ENCODE measurements around the gene ANXA8L1.
"Not testable (repeated sequence)": the region's sequence is repeated elsewhere in the genome, so short reads cannot be mapped to it uniquely, and the experiment has no call there.

Gene ANXA8L1

DNA sequence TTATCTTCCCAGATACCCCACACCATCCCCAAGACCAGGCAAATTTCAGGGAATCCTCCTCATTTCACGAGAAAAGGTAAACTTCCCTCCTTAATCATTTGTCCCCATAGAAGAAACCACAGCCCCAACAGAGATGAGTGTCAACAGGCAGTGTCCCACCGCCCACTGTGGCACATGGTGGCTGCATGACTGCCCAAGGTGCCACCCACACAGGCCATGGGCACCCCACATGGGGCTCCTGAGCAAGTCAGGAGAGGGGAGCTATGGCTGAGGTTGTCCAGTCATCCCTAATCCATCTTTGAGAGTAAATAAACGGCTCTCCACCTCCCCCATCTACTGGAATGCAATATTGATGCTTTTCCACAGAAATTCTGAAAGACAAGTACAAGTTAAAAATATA lies 44.7 kb upstream of the ANXA8L1 start:
- H3K27me3 ChIP-seq (ENCODE audit: insufficient read depth, low read depth, severe bottlenecking) = no peaks in the 10 kb centered on the region
- H3K36me3 ChIP-seq = no peaks in the 10 kb centered on the region
- H3K4me3 ChIP-seq (ENCODE audit: low read depth, low read length) = no peak overlapping the region
- H3K9me3 ChIP-seq (ENCODE audit: severe bottlenecking) = no peaks in the 10 kb centered on the region
- TF ChIP-seq CTCF (IDR thresholded peaks at IDR 0.05; ENCODE audit: low read depth, low read length) = no peak
- H3K27ac ChIP-seq = no peak overlapping the region
- DNase-seq = no peak

DNA sequence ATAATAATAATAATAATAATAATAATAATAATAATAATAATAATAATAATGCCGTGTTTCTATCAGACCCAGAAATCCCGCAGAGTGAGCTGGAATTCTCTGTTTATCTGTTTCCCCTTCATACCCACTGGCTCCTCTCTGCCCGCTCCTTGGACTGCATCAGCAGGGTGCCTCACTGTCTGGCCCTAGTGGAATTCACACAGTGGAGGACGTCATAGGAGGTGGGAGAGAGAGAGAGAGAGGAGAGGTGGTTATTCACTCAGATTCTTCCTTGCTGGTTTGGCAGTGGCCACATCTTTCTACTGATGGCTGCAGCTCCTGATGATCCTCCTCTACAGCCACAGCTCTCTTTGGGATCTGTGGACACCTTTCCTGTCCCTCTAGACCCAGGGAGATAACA lies 10.1 kb upstream of the ANXA8L1 start:
- not testable (repeated sequence) for H3K36me3 ChIP-seq; H3K27ac ChIP-seq; H3K9me3 ChIP-seq (ENCODE audit: severe bottlenecking); H3K4me3 ChIP-seq (ENCODE audit: low read depth, low read length); DNase-seq; H3K27me3 ChIP-seq (ENCODE audit: insufficient read depth, low read depth, severe bottlenecking)

GRCh38 chr10:46367209-46367608 lies 8.4 kb upstream of the ANXA8L1 start:
- not testable (repeated sequence) for H3K4me3 ChIP-seq (ENCODE audit: low read depth, low read length); H3K36me3 ChIP-seq; H3K9me3 ChIP-seq (ENCODE audit: severe bottlenecking); H3K27me3 ChIP-seq (ENCODE audit: insufficient read depth, low read depth, severe bottlenecking); DNase-seq; H3K27ac ChIP-seq

DNA sequence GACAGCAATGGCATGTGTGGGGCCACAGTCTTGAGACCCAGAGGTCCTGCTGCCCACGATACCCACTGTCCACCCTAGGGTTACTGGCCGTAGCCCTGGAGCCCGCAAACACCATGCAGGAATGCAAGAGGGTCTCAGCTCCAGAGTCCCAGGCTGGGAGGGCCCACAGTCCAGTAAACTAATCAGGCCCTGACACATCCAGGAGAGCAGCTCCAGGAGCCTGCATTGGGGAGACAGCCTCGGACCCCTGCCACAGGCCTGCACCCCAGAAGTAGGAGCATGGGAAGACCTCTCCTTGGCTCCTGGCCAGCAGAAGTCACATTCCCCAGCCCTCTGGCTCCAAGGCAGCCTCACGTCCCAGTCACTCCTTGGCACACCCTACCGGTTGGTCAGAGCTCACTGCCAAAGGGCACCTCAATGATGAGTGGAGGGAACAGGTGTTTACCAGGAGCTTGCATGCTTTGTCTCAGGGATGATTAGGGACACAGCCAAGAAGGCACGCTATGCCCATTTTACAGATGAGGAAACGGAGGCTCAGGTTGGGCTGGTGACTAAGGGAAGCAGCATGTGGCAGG lies 7.8 kb upstream of the ANXA8L1 start:
- not testable (repeated sequence) for H3K27ac ChIP-seq; H3K4me3 ChIP-seq (ENCODE audit: low read depth, low read length)

DNA sequence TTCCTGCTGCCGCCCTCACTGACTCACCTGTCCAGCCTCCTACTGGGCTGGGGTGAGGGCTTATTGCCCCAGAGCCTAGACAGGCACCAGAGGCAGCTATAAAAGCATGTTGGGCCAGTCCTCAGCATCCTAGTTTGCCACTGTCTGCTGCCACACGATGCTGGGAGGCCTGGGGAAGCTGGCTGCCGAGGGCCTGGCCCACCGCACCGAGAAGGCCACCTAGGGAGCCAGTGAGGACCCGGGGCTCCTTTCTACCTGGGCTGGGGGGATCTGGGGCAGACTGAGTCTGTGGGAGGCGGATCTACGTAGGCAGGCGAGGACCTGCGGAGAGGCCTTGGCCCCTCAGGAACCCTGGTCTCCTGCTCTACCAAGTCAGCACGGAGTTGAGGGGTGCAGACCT lies 6.6 kb upstream of the ANXA8L1 start:
- not testable (repeated sequence) for H3K4me3 ChIP-seq (ENCODE audit: low read depth, low read length); H3K36me3 ChIP-seq; H3K27ac ChIP-seq; DNase-seq; H3K27me3 ChIP-seq (ENCODE audit: insufficient read depth, low read depth, severe bottlenecking); H3K9me3 ChIP-seq (ENCODE audit: severe bottlenecking)

More for the DNA sequence above, 7.8 kb upstream of the ANXA8L1 start:
- not testable (repeated sequence) for H3K27me3 ChIP-seq (ENCODE audit: insufficient read depth, low read depth, severe bottlenecking); H3K9me3 ChIP-seq (ENCODE audit: severe bottlenecking); DNase-seq; H3K36me3 ChIP-seq

DNA sequence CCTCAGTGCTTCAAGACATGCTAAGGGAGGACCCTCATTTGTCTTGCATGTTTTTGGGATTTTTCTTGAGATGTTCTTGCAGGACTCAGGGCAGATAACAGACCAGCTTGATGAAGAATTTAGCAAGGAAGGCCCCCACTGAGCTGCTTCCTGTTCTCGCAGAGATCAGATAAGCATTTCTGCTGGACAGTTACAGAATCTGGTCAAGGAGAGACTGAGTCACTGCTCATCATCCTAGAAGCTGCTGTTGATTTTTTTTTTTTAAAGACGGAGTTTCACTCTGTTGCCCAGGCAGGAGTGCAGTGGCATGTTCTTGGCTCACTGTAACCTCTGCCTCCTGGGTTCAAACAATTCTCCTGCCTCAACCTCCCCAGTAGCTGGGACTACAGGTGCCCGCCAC lies 1.2 kb upstream of the ANXA8L1 start:
- not testable (repeated sequence) for H3K27me3 ChIP-seq (ENCODE audit: insufficient read depth, low read depth, severe bottlenecking); H3K27ac ChIP-seq; H3K36me3 ChIP-seq; H3K4me3 ChIP-seq (ENCODE audit: low read depth, low read length); H3K9me3 ChIP-seq (ENCODE audit: severe bottlenecking); DNase-seq

DNA sequence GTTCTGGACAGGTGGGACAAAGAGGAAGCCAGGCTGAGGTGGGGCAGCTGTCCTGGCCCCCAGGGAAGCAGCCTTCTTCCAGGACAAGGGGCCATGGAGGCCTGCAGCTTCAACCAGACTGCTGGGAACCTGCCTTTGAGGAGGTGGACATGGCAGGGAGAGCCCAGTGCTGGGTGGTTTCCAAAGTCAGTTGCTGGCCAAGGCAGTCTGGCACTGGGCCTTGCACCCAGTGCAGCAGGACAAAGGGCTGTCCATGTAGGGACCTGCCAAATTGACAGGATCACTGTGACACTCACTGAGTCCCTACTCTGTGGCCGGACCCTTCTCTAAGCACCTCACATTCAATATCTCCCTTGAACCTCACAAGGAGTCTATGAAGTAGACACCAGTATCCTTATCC lies 1.4 kb downstream of the ANXA8L1 start:
- not testable (repeated sequence) for DNase-seq; H3K27ac ChIP-seq; H3K27me3 ChIP-seq (ENCODE audit: insufficient read depth, low read depth, severe bottlenecking)

DNA sequence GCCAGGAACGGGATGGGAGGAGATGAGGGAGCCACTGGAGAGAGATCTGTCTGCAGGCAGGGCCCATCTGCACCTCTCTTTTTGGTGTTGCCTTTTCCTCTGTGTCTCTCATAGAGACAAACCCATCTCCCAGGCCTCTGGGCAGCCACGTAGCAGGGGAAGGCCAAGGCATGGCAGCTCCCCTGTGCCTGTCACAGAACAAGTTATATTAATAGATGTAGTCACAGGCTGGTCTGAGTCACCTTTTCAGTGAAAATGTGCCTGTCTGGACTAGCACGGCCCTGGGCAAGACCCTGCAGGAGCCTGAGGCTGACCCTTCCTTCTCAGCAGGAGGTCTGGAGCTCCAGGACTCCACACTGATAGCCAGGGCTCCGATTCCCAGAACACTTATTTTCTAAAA lies 2.1 kb downstream of the ANXA8L1 start:
- H3K9me3 ChIP-seq (ENCODE audit: severe bottlenecking); H3K27ac ChIP-seq; H3K36me3 ChIP-seq; H3K27me3 ChIP-seq (ENCODE audit: insufficient read depth, low read depth, severe bottlenecking); DNase-seq; H3K4me3 ChIP-seq (ENCODE audit: low read depth, low read length): not testable (repeated sequence)

More for the DNA sequence above, 1.4 kb downstream of the ANXA8L1 start:
- H3K9me3 ChIP-seq (ENCODE audit: severe bottlenecking); H3K36me3 ChIP-seq; H3K4me3 ChIP-seq (ENCODE audit: low read depth, low read length): not testable (repeated sequence)

GRCh38 chr10:46378108-46378507 lies 2.5 kb downstream of the ANXA8L1 start:
- not testable (repeated sequence) for H3K36me3 ChIP-seq; H3K27me3 ChIP-seq (ENCODE audit: insufficient read depth, low read depth, severe bottlenecking); H3K9me3 ChIP-seq (ENCODE audit: severe bottlenecking); H3K4me3 ChIP-seq (ENCODE audit: low read depth, low read length); DNase-seq; H3K27ac ChIP-seq

- H3K4me3 ChIP-seq (ENCODE audit: low read depth, low read length); H3K36me3 ChIP-seq; H3K27me3 ChIP-seq (ENCODE audit: insufficient read depth, low read depth, severe bottlenecking); H3K9me3 ChIP-seq (ENCODE audit: severe bottlenecking); DNase-seq; H3K27ac ChIP-seq: not testable (repeated sequence)
These were observed 3.8 kb downstream of the ANXA8L1 start for GRCh38 chr10:46379233-46379848.

GRCh38 chr10:46385858-46386257 lies 10.3 kb downstream of the ANXA8L1 start:
- H3K9me3 ChIP-seq (ENCODE audit: severe bottlenecking); H3K4me3 ChIP-seq (ENCODE audit: low read depth, low read length); H3K36me3 ChIP-seq; DNase-seq; H3K27ac ChIP-seq; H3K27me3 ChIP-seq (ENCODE audit: insufficient read depth, low read depth, severe bottlenecking): not testable (repeated sequence)

DNA sequence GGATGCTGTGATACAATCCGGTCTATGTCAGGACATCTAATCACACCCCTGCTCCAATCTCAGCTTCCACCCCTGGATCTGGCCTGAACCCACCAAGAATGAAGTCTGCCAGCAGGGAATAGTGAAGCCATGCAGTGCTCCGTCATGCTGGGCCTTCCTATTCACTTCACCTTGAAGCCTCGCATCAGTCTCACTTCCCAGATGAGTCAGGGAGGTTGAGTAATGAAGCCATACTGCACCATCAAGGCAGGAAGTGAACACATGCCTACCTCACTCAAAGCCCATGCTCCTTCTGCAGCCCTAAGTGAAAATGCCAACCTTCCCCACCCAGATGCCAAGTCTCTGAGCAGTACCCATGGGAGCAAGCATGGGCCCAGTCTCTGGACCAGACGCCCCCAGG lies 11.1 kb downstream of the ANXA8L1 start:
- not testable (repeated sequence) for H3K27me3 ChIP-seq (ENCODE audit: insufficient read depth, low read depth, severe bottlenecking); DNase-seq; H3K9me3 ChIP-seq (ENCODE audit: severe bottlenecking); H3K36me3 ChIP-seq; H3K27ac ChIP-seq; H3K4me3 ChIP-seq (ENCODE audit: low read depth, low read length)

GRCh38 chr10:46387309-46387902 lies 11.8 kb downstream of the ANXA8L1 start:
- H3K27me3 ChIP-seq (ENCODE audit: insufficient read depth, low read depth, severe bottlenecking); H3K9me3 ChIP-seq (ENCODE audit: severe bottlenecking); H3K36me3 ChIP-seq; H3K27ac ChIP-seq; H3K4me3 ChIP-seq (ENCODE audit: low read depth, low read length); DNase-seq: not testable (repeated sequence)

DNA sequence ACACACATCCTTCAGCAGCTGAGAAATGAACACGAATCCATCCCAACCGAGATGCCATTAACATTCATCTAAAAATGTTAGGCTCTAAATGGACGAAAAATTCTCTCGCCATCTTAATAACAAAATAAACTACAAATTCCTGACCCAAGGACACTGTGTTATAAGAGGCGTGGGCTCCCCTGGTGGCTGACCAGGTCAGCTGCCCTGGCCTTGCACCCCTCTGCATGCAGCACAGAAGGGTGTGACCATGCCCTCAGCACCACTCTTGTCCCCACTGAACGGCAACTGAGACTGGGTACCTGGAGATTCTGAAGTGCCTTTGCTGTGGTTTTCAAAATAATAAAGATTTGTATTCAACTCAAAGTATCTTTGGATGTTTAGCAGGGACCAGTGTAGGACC lies 15.8 kb downstream of the ANXA8L1 start:
- H3K9me3 ChIP-seq (ENCODE audit: severe bottlenecking); H3K4me3 ChIP-seq (ENCODE audit: low read depth, low read length); DNase-seq; H3K36me3 ChIP-seq; H3K27me3 ChIP-seq (ENCODE audit: insufficient read depth, low read depth, severe bottlenecking); H3K27ac ChIP-seq: not testable (repeated sequence)
